ENCODE data around the gene BORCS6. TPM values are rescaled to one million over a fixed set of nuclear protein-coding genes. Genes with fewer than 3 reads are reported as not detected.

The BORCS6 gene
- total and polyA plus RNA-seq, 11 donors = 5.1 to 13.5 (median 8.1) TPM

DNA sequence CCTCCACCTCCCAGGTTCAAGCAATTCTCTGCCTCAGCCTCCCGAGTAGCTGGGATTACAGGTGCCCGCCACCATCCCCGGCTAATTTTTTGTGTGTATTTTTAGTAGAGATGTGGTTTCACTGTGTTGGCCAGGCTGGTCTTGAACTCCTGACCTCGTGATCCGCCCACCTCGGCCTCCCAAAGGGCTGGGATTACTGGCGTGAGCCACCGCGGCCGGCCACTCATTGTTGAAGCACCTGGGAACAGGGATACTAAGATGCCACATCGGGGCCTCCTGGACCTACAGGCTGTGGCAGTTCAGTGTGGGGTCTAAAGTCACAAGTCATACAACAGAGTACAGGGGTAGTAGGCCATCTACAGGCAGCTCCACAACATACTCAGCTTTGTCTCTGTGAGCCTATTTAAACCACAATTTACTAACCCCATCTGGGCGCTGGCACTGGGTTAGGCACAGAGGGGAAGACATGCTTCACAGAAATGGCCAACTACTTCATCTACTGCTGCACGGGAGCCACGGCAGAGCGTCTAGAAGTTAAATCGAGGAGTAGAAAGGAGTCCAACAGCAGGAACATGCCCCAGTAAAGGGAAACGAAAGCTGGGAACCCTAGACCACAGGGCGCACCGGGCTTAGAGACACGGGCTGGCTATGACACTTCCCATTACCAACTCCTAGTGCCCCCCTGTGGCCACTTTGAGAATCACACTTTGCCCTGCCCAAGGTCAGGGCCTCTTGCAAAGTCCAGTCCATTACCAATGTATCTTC, 31.5 kb downstream of the BORCS6 start:
- intact Hi-C loops (cut with DNase I) = loop anchor here in 7 of 10 donors (1.0 to 10.0 kb wide), 7 partner anchors 20 to 314 kb away; partner anchors contain the start of genes HES7 (in 3 of the 7), CYB5D1 (in 1 of the 7), NAA38 (in 1 of the 7) and TMEM88 (in 1 of the 7)
- Histone ChIP-seq H3K27me3 (no peaks in the 10 kb centered on the region), H3K27ac (peak overlapping the region in 11 of 12 donors; percentile 78 to 100 (median 97)), H3K36me3 (peaks cover 0 to 33% (median 22%) of the 10 kb centered on the region in 9 donors), H3K9me3 (no peaks in the 10 kb centered on the region), H3K4me1 (peaks cover 18 to 74% (median 34%) of the 10 kb centered on the region in 12 donors), H3K4me3 (peak overlapping the region in 3 of 12 donors; percentile 7 to 16 (median 11))
- peak in 1 of 2 donors; percentile 21 for TF ChIP-seq POLR2A (IDR thresholded peaks at IDR 0.05)
- TF ChIP-seq, protein P1, sequence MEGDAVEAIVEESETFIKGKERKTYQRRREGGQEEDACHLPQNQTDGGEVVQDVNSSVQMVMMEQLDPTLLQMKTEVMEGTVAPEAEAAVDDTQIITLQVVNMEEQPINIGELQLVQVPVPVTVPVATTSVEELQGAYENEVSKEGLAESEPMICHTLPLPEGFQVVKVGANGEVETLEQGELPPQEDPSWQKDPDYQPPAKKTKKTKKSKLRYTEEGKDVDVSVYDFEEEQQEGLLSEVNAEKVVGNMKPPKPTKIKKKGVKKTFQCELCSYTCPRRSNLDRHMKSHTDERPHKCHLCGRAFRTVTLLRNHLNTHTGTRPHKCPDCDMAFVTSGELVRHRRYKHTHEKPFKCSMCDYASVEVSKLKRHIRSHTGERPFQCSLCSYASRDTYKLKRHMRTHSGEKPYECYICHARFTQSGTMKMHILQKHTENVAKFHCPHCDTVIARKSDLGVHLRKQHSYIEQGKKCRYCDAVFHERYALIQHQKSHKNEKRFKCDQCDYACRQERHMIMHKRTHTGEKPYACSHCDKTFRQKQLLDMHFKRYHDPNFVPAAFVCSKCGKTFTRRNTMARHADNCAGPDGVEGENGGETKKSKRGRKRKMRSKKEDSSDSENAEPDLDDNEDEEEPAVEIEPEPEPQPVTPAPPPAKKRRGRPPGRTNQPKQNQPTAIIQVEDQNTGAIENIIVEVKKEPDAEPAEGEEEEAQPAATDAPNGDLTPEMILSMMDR (IDR thresholded peaks at IDR 0.05) = peak; percentile 88 to 96 (median 94)
- DNase-seq (peak; percentile 89 to 94 (median 92)), ATAC-seq (peak in 3 of 4 donors; percentile 4 to 9 (median 6))
- WGBS, 4 donors = 39 to 44% (median 42%) methylated on average over 17 to 20 of the region's 20 CpGs

DNA sequence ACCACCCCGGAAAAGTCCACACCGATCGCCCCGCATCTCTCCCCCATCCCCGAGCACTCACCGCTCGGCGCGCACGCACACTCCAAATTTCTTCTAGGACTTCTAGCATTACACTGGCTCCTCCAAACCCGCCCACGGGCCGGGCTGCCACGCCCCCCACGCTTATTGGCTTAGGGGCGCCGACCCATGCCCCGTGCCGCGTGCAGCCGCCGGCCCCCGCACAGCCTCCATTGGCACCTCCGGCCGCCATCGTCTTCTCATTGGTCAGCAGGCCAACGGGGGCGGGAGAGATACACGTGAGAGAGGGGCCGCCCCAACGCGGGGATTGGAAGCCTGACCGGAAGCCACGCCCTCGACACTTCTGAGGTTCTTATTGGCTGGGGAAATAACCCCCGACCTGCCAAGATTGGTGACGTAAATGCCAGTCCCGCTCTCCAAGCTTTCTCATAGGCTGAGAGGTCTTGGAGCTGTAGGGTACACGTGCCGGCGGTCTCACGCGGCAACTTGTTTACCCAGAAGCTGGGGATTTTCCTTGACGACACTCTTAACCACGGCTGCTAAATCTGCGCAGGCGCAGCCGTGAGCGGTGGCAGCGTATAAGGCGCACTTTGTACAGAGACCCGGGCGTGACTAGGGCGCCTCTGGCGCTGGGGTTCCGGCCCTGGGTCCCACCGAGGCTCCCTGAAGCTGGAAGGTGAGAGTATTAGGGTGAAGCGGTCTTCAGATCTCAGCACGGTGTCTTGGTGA, 33.6 kb downstream of the BORCS6 start:
- DNase-seq (peak; percentile 100), ATAC-seq (peak; percentile 59 to 77 (median 61))
- H3K9me3 ChIP-seq = no peaks in the 10 kb centered on the region
- WGBS, 4 donors = 0 to 1% (median 1%) methylated on average over 44 to 59 of the region's 59 CpGs
- peak overlapping the region; percentile 69 to 97 (median 86) for H3K4me3 ChIP-seq
- peak overlapping the region; percentile 98 to 100 (median 100) for H3K27ac ChIP-seq
- H3K4me1 ChIP-seq = peaks cover 20 to 79% (median 36%) of the 10 kb centered on the region in 12 donors
- H3K36me3 ChIP-seq = peaks cover 0 to 35% (median 19%) of the 10 kb centered on the region in 9 donors
- H3K27me3 ChIP-seq = no peaks in the 10 kb centered on the region
- intact Hi-C loops (cut with DNase I) = loop anchor here in 3 of 10 donors (2.0 to 10.0 kb wide), 4 partner anchors 30 to 312 kb away; partner anchors contain the start of genes HES7 (in 2 of the 3), CYB5D1 (in 1 of the 3), NAA38 (in 1 of the 3) and TMEM88 (in 1 of the 3)
- TF ChIP-seq, protein P1 (IDR thresholded peaks at IDR 0.05) = peak in 3 of 12 donors; percentile 16 to 36 (median 28)
- peak; percentile 97 to 100 for TF ChIP-seq POLR2A (IDR thresholded peaks at IDR 0.05)

DNA sequence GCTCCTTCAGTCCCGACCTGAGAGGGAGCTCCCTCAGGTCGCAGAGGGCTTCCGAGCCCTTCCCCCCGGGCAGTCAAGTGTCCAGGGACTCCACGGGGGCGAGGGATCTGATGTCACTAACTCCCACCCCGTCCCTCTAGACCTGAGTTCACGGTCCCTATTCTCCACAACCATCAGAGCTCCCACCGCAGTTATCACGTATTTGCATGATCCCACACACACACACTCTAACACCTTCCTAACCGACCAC, 34.1 kb downstream of the BORCS6 start:
- no peak for ATAC-seq
- intact Hi-C loops (cut with DNase I) = loop anchor here in 4 of 10 donors (2.0 to 10.0 kb wide), 5 partner anchors 17 to 311 kb away; partner anchors contain the start of genes HES7 (in 2 of the 4), CYB5D1 (in 1 of the 4), NAA38 (in 1 of the 4) and TMEM88 (in 1 of the 4)
- no peaks in the 10 kb centered on the region for H3K9me3 ChIP-seq
- WGBS, 4 donors = 0 to 2% (median 1%) methylated on average over 11 of the region's 11 CpGs
- DNase-seq = peak in 1 of 5 donors; percentile 49
- H3K4me1 ChIP-seq = peaks cover 15 to 79% (median 33%) of the 10 kb centered on the region in 12 donors
- peaks cover 0 to 30% (median 14%) of the 10 kb centered on the region in 9 donors for H3K36me3 ChIP-seq
- H3K4me3 ChIP-seq = peak overlapping the region; percentile 69 to 97 (median 86)
- no peak for TF ChIP-seq POLR2A (IDR thresholded peaks at IDR 0.05)
- TF ChIP-seq, protein P1 (IDR thresholded peaks at IDR 0.05) = no peak
- H3K27ac ChIP-seq = peak overlapping the region; percentile 98 to 100 (median 100)
- no peaks in the 10 kb centered on the region for H3K27me3 ChIP-seq
